Measurements from ENCODE around the gene TMEM131L.

The TMEM131L gene

DNA sequence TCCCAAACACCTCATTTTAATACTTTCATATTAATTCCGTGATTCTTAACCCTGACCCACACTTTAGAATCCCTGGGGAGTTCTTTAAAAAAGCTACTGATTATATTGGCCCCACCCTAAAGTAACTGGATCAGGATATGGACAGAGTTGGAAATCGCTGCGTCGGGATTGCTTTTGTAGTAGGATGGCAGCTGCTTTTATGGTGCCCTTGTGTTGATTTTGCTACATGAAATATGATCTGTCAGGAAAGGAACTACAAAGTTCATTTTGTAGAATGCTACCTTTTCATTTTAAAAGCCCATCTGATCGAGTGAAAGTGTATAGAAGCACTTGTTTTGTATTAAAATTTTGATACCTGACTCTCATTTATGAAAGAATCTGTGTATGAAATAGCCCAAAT is 43.6 kb downstream of the TMEM131L start:
- no peak for DNase-seq

DNA sequence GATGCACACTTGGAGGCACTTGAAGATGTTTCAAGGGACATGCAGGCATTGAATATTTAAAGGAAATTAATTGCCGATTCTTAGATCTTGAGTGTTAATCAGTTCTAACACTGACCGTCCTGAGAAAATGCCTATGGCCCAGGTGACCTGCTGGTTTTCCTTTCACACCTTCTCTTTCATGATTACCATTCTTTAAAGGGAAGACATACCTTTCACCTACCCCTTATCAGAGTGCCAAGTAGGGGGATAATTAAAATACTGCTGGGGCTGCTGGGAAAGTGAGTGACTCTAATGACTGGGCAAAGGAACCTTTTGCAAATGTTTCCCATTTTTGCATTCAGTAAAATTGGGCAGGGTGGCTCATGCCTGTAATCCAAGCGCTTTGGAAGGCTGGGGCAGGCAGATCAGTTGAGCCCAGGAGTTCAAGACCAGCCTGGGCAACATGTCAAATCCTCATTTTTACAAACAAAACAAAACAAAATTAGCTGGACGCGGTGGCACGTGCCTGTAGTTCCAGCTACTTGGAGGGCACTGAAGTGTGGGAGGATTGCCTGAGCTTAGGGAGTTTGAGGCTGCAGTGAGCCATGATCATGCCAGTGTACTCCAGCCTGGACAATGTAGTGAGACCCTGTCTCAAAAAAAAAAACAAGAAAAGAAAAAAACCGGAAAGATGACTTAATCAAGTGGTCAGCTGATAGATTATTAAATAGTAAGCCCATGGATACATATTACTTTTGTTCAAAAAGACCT is 44.3 kb downstream of the TMEM131L start:
- no peak for DNase-seq

DNA sequence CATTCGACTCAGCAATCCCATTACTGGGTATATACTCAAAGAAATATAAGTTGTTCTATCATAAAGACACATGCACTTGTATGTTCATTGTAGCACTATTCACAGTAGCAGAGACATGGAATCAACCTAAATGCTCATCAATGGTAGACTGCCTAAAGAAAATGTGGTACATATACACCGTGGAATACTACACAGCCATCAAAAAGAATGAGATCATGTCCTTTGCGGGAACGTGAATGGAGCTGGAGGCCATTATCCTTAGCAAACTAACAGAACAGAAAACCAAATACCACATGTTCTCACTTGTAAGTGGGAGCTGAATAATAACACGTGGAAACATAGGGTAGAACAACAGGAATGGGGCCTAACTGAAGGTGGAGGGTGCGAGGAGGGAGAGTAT is 44.9 kb downstream of the TMEM131L start:
- no peak for DNase-seq

- no peak for DNase-seq
These were observed 46.1 kb downstream of the TMEM131L start for GRCh38 chr4:153512162-153512852.

DNA sequence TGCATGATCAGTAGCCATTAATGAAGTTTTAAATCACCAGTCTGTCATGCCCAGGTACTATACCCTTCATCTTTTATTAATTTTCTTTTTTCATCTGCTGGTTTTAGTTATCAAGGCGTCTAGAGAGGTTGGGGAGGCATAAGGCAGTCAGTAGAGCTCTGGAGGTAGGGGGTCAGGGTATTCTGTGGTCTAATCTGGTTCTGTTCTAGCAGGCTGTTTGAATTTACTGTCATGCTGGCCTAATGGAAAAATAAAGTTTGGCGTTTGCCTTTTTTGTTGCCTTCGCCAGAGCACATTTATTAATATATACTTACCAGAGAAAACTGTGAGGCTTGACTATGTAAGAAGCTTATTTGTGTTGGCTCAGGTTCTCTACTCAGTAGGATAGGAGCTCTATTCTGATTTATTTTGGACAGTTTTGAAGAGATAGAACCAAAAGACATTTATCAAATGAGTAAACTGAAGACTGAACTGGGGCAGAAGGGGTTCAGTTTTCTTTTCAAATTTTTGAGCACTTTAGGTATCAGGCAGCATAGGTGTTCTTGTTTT is 46.9 kb downstream of the TMEM131L start:
- DNase-seq = no peak

GRCh38 chr4:153513596-153513995 is 47.4 kb downstream of the TMEM131L start:
- DNase-seq = no peak

GRCh38 chr4:153514001-153514526 is 47.9 kb downstream of the TMEM131L start:
- no peak for DNase-seq

DNA sequence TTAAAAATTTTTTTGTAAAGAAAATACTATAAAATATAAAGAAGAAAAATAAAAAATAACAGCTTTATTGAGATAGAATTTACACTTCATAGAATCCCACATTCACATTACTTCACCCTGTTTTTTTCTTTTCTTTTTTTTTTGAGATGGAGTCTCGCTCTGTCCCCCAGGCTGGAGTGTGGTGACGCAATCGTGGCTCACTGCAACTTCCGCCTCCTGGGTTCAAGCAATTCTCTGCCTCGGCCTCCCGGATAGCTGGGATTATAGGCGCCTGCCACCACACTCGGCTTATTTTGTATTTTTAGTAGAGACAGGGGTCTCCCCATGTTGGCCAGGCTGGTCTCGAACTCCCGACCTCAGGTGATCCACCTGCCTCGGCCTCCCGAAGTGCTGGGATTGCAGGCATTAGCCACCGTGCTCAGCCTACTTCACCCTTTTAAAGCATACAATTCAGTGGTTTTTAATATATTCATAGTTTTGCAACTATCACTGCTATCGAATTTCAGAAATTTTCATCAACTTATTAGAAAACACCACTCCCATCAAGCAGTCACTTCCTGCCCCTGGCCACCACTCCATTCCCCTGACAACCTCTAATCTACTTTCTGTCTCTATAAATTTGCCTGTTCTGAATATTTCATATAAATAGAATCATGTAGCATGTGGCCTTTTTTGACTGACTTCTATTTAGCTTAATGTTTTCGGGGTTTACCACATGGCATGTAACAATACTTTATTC is 48.7 kb downstream of the TMEM131L start:
- DNase-seq = no peak

- no peak for DNase-seq
These were observed 51.0 kb downstream of the TMEM131L start for GRCh38 chr4:153517159-153517558.

DNA sequence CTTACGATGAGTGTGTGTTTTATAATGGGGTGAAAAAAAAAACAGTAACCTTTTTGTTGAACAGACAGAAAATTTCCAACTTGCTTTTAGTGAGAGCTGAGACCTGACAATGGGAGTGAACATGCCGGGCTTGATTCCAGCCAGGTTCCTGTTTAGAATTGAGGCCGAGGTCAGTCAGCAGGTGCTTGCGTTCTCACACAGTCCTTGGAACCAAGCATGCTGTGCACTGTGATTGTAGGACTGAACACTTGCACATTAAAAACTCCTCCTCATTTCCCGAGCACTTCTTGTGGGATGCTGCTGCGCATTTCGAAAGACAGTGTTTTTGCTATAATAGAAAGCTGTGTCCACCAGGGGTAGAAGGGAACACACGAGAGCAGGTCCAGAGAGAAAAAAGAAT is 51.8 kb downstream of the TMEM131L start:
- no peak for DNase-seq

DNA sequence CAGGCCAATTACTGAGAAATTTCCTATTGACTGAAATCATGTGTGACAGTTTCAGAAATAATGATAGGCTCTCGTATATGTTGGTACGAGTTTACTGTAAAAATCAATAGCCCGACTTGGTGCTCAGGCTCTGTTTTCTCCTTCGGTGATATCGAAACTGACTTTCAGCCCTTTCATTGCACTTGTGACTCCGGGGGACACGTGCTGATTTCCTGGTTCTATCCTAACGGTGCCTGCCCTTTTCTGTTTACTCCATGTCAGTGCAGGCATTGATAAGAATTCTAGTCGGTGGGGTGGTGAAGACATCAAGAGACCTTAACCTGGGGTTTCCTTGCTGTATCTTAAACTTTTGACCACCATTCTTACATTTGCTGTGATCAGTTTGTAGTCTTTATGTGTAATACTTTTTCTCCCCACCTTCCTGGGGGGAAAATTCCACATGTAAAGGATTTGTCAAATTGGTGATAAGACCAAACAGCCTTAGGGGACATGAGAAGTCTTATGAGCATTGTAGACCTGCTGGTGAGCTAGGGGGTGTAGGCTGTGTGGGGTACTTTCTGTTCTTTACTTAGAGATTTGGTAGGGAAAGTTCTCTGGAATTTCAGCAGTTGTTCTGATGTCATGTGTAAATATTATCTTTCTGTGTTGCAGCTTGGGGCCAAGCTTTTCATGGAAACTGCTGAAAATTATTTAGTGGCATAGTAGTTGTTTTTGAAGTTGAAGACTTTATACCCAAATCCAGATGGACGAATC is 52.7 kb downstream of the TMEM131L start:
- DNase-seq = no peak

GRCh38 chr4:153519687-153520086 is 53.5 kb downstream of the TMEM131L start:
- no peak for DNase-seq

- no peak for DNase-seq
These were observed 54.1 kb downstream of the TMEM131L start for GRCh38 chr4:153520227-153520626.

DNA sequence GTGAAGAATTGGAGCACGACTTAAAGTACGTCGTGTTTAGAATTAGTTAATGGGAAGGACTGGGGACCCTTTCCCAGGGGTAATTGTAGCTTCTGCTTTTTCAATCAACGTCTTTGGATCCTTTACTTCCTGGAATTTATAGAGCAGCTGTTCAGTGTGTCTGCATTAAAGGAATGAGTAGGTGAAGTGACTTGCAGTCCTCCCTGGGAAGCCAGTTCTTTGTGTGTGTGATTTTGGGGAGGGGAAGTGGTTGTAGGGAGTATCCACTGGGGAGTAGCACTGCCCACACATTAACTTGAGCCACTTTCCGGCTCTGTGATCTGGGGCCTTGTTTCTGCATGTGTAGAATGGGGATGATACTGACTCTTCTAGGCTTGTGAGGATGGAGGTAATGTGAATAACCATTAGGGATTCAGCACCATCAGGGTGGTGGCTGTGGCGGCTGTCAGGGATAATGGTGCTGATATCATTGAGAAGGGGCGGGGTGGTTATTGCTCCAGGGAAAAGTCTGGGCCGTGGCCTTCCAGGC is 54.7 kb downstream of the TMEM131L start:
- DNase-seq = no peak

DNA sequence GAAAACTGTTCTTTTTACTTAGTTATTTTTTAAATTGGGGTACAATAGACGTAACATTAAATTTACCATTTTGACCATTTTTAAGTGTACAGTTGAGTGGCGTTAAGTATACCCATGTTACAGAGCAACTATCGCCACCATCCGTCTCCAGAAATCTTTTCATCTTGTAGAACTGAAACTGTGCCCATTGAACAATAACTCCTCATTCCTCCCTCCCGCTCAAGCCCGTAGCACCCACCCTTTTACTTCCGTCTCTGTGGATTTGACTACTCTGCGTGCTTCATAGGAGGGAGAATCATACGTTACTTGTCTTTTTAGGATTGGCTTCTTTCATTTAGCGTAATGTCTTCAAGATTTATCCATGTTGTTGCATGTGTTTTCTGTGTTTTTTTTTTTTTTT is 55.3 kb downstream of the TMEM131L start:
- no peak for DNase-seq

DNA sequence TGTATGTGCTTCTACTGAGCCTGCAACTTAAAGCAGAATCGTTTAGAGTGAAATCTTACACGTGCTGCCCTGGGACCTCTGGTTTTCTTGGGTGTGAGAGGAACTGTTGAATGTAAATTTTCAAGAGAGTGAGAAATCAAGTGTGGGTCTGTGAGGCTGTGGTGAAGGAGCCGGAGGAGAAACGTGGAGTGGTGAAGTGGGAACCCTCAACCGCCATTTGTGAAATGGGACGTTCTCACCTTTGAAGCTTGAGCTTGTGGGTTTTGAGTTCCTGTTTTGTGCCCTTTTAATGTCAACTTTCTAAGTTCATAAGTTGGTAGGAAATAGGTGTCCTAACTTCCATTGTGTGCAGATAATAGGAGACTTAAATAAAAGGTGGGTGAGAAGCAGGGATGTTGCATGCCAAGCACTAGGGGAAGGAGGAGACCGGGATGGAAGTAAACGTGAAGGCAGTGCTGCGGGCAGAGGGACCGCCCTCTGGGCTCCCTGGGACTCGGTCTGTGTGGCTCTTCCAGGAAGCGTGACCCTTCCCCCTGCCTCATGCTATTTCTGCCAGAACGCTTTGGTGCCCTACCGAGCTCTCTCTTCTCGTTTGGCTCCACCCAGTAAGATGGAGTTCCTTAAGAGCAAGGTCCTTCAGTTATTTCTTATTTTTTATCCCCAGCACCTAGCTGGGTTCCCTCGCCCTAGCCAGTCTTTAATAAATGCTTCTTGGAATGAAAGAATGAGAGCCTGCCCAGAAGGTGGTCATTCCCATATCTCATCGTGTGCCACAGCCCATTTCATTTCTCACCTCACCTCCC is 56.0 kb downstream of the TMEM131L start:
- peak; percentile 51 for DNase-seq

- DNase-seq = peak; percentile 57
These were observed 56.6 kb downstream of the TMEM131L start for GRCh38 chr4:153522802-153523094.

GRCh38 chr4:153523164-153523796 is 57.1 kb downstream of the TMEM131L start:
- DNase-seq = no peak

DNA sequence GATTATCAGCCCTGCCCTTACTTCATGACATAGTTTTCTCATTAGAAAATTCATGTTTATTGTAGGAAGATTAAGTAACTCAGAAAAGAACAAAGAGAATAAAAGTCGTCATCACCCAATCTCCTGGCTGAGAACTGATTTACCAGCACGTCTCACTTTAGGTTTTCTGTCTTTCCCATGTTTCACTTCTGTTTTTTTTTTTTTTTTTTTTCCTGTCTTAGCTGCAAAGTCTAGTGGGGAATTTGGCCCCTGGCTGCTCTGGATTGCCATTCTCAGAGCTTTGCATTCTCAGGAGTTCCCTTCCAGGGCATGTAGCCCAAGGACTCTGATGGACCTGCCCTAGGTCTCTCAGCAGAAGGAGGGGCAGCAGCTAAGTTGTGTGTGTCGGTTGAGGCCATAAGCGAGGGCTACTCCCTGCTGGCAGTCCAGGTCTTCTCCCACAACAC is 57.8 kb downstream of the TMEM131L start:
- no peak for DNase-seq

DNA sequence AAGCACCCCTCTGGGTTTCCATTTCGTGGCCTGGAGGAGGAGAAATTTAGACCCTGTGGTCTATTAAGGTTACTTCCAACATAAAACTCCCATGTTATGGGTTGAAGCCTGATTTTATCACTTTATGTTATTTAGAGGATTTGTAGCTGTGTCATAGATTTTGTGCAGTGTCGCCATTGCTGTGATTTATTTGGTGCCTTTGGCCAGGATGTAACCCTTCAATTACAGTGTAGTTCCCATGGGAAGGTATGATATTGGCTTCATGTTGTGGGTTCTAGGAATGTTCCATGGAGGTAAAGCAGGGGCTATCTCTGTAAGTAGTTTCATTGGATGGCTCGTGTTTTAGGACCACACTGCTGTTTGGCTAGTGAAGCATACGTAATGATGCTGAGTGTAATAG is 58.5 kb downstream of the TMEM131L start:
- no peak for DNase-seq

GRCh38 chr4:153527690-153528089 is 61.5 kb downstream of the TMEM131L start:
- no peak for DNase-seq

All from activated naive CD4-positive, alpha-beta T cell treated with Interleukin-2 at 50 U/mL for 16 hours (primary cell).